HG02943 (cell line): ENCODE data around the gene DUSP15.
"Not testable (repeated sequence)": the region's sequence is repeated elsewhere in the genome, so short reads cannot be mapped to it uniquely, and the experiment has no call there.

ENCODE experiments used
- ATAC-seq: cut with Tn5 transposase; IDR thresholded peaks from one replicate; pipeline ENCODE4 v1.9.1; 2021; ENCODE audit warnings: mild to moderate bottlenecking, low read depth, moderate library complexity; ENCODE audit not compliant: unreplicated experiment

DUSP15 gene

GRCh38 chr20:31869942-31870725 is at the start of gene DUSP15, which contains the start of gene TTLL9:
DUSP15 (minus strand) TSS chr20:31870527; CDS start chr20:31870337, 190 bp downstream.
TTLL9 (plus strand) TSS chr20:31870634; CDS start chr20:31871127, 493 bp downstream.
- ATAC-seq, result no peak

- no peak for ATAC-seq
Observed at GRCh38 chr20:31919410-31920155, 49.3 kb upstream of the DUSP15 start.

- no peak for ATAC-seq
Observed at GRCh38 chr20:31918466-31919105, 48.3 kb upstream of the DUSP15 start.

GRCh38 chr20:31917962-31918412 is 47.7 kb upstream of the DUSP15 start:
- not testable (repeated sequence) for ATAC-seq

- ATAC-seq, result no peak
Observed at GRCh38 chr20:31916708-31917107, 46.4 kb upstream of the DUSP15 start.

DNA sequence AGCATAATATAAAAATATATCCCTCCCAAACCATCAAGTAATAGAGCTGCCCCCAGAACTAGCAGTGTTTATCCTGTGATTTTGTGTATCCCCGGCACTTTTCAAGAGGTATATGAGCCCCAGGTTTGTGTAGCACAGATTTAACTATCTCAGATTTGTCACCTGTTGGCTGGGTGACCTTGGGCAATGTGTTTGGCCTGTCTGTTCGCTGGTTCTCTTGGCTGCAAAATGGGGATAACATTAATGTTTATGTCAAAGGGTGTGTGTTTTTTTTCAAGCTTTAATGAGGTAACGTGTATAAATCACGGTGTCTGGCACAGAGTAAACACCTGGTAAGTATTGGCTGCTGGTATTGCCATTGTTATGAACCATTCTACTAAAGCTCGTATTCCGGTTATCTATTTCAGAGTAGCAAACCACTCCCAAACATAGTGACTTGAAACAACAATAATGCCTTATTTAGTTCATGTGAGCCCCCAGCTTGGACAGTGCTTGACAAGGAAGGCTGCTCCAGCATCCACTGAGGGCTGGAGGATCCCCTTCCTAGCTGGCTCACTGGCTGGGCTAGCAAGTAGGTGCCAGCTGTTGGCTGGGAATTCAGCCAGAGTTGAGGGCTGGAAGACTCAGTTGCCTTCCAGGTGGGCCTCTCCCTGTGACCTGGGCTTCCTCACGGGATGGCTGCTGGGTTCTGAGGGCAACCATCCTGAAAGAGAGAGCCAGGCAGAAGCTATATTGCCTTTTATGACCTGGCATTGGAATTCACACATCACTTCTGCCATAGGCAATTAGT is 45.4 kb upstream of the DUSP15 start:
- ATAC-seq, result no peak

DNA sequence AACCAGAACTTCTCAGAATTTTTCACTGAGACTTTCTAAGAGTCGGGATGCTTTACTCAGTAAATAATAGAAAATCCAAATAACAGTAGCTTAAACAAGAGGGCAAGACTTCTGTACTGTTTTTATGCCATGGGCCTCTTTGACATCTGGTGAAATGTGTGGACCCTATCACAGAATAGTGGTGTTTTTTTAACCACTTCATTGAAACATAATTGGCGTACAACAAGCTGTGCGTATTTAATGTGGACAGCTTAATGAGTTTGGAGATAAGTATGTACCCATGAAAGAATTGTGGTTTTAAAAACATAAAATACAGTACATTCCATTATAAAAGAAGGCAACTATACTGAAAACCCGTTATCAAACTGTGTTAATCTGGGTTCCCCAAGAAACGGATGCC is 43.8 kb upstream of the DUSP15 start:
- no peak for ATAC-seq

DNA sequence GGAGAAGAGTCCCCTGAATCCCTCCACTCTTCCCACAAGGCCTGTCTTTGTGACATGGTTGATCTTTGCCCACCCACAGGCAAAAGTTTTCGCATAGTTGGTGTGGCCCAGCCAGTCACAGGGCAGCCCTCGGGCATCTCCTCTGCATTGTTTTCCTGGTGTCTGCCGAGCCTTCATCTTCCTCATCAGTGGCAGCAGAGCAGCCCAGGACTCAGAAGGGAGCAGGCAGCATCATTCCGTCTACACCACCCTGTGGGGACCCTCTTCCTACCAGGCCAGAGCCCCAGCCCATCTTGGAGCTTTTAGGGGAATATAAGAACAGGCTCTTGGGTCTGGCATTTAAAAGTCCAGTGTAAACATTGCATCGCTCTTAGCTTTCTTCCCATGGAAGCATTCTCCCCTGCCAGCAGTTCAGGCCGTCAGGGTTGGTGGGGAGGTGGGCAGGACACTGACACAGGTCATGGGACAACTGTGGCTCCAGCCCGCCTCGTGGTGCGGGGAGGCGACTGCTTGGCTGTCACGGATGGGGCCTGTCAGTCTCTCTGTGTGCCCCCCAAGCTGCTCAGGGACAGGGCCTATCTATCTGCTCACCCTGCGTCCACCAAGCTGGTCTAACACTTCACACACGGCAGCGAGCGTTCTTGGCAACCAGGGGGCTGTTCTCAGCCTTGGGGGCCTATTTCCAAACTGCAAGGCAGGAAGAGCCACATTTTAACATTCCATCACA is 43.3 kb upstream of the DUSP15 start:
- no peak for ATAC-seq

GRCh38 chr20:31910071-31910803 is 39.9 kb upstream of the DUSP15 start:
- ATAC-seq, result no peak

DNA sequence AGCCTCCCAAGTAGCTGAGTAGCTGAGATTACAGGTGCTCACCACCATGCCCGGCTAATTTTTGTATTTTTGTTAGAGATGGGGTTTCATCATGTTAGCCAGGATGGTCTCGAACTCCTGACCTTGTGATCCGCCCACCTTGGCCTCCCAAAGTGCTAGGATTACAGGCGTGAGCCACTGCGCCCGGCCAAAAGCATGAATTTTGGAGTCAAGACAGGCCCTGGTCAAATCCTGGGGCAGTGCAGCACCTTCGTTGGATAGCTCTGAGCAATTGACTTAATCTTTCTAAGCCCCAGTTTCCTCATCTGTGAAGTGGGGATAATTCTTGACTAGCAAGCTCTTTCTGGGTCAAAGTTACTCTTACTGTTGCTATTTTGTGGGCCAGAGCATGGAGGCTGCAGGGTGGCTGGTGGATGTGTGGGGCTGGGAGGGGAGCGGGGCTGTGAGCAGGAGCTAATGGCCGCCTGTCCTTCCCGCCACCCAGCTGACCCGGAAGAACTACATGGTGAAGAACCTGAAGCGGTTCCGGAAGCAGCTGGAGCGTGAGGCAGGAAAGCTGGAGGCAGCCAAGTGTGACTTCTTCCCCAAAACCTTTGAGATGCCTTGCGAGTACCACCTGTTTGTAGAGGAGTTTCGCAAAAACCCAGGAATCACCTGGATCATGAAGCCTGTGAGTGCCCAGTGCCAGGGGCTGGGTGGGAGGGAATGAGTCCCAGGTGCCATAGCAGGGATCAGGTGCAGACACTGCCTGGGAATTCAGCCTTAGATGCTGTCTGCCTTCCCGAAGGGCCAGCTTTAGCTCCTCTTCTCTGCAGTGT is 39.1 kb upstream of the DUSP15 start:
- no peak for ATAC-seq

DNA sequence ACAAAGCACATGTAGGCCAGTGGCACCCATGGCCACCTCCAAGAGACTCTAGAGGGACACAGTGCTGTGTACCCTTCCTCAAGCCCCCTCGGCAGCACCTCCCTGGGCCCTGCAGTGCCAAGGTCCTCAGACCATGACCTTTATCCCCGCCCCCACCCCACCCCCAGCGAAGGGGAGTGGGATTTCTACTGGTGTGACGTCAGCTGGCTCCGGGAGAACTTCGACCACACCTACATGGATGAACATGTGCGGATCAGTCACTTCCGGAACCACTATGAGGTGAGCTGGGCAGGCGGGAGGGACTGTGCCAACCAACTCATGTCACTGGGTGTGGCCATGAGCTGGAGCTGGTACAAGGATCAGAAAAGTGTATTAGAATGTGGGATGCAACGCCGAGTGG is 38.1 kb upstream of the DUSP15 start:
- no peak for ATAC-seq

- ATAC-seq, result no peak
Observed at GRCh38 chr20:31908016-31908415, 37.7 kb upstream of the DUSP15 start.

- no peak for ATAC-seq
Observed at GRCh38 chr20:31907046-31907445, 36.7 kb upstream of the DUSP15 start.

DNA sequence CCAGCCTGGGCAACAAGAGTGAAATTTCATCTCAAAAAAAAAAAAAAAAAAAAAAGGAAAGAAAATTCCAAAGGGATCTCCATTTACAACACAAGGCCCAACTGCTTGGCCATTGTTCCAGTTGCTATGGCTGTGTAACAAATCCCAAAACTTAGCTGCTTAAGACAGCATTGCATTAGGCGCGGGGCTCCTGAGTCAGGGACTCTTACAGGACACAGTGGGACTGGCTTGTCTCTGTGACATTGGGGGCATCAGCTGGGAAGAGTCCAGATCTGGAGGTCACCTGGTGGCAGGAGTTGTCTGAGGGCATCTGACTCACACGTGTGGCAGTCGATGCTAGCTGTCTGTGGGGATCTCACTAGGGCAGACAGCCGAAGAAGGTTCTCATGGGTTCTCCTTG is 35.7 kb upstream of the DUSP15 start:
- no peak for ATAC-seq

DNA sequence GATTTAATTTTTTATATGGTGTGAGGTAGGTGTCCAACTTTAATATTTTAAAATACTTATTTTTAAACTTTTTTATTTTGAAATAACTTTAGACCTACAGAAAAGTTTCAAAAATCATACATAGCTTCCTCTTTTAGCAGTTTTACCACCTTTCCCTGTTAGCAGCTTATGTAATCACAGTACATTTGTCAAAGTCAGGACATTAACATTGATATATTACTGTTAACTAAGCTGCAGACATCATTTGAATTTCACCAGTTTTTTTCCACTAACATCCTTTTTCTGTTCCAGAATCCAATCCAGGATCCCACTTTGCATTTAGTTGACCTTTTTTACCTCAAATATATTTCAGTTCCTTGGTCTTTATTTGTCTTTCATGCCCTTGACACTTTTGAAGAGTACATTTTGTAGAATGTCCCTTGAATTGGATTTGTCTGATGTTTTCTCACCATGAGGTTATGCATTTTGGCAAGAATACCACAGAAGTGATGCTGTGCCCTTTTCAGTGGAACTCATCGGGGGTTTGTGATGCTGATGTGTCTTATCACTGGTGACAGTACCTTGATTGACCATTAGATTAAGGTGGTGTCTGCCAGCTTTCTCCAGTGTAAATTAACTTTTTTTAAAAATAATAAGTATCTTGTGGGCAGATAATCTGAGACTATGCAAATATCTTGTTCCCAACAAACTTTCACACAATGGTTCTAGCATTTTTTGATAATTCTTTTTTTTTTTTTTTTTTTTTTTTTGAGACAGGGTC is 33.5 kb upstream of the DUSP15 start:
- no peak for ATAC-seq

- ATAC-seq, result no peak
Observed at GRCh38 chr20:31901615-31902014, 31.3 kb upstream of the DUSP15 start.

GRCh38 chr20:31897541-31897940 is 27.2 kb upstream of the DUSP15 start:
- ATAC-seq, result no peak

GRCh38 chr20:31896049-31896448 is 25.7 kb upstream of the DUSP15 start:
- ATAC-seq, result no peak
